Ammon's horn (tissue), 1 donor: ENCODE data around the gene RBPJ.
A peak's percentile ranks its signal among the peaks of the same experiment; 100 is the strongest.
"Not testable (repeated sequence)": the region's sequence is repeated elsewhere in the genome, so short reads cannot be mapped to it uniquely, and the experiment has no call there.

Experiments
- DNase-seq: peaks from one replicate; pipeline ENCODE4 v3.0.0-alpha.2; 2016; ENCODE audit warnings: low spot score

Gene RBPJ

DNA sequence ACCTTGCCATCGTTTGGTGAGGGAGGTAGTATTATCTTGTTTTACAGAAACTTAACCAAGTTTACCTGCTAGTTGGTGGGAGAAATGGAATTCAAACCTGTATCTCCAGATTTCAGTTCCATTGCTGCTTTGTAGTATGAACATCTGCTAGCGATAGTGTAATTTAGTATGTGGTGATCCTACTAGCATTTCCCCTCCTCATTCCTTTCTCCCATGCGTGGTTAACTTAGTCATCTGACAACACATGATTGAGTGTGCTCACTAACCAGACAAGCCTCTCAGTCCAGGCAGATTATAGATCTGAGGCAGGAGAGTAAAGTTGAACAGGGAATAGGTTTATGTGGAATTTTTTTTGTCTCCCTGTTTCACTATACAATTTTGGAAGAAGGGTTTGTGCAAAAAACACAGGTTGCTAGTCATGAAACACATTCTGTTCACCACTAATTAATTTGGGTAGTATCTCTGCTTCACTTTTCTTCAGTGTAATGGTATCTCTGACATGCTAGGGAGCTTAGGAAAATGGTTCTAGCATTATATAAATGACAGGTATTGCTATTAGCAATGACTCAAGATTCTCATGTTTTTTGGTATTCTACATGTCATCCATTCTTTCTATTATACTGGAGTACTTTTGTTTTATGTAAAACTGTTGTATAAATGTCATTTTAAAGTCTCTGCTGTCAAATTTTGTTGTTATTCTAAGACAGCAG, 21.7 kb downstream of the RBPJ start:
- DNase-seq, result peak; percentile 47

DNA sequence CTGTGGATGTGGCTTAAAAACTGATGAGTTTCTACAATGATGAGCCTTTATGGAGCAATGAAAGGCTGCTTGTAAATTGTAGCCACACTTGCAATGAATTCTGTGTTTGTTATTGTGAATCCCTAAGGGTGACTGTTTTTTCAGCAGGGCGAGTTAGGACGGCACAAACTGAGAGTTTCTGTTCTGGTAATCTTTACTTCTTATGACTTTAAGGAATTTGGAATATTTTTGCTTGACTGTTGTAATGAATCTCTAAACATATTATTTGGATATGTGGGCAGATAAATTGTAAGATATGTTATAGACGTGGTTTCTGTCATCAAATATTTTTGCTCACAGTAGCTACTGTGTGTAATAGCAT, 22.2 kb downstream of the RBPJ start:
- peak; percentile 80 for DNase-seq

DNA sequence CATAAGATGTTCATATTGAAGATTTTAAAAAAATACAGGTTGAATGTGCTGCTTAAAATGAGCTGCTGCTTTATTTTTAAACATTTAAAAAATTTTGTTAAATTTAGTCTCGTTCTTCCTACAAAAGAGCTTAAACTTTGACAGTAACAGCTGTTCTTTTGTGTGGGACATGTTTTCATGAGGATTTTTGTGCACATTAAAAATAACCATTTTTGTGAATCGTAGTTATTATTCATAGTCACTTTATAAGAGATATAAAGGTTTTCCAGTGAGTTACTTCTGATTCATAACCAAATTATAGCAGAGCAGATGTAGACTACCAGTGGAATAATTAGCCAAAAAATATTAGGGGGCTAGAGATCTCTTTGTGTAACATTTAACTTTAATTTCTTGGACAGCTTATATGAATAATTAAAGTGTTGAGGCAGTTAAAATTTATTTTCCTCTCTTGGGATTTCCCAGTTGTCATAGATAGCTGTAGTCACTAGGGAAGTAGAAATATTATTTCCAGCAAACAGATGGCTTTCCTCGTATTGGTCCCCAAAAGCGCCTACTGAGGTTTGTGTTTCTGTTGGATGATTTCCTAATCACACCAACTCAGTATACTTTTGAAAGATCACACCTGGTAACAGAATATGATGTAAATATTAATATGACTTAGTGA, 24.2 kb downstream of the RBPJ start:
- DNase-seq, result no peak

DNA sequence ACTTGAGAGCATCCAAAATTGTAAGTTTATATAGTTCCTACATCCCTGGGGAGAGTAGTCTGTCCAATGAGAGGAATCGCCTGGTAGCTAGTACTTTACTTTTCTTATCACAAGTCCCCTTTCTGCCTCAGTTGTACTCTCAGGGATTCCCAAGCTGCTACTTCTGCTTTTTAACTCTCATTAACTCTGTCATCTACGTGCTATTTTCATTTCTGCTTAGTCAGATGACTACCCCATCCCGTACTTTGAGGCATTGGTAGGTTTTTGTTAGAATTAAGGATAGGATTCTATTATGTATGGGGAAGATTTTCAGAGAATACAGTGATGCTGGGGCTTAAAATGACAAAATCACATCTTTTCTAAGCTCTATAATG, 24.7 kb downstream of the RBPJ start:
- DNase-seq, result no peak

GRCh38 chr4:26346203-26346620, 25.4 kb downstream of the RBPJ start:
- peak; percentile 55 for DNase-seq

- no peak for DNase-seq
These were observed 28.7 kb downstream of the RBPJ start for GRCh38 chr4:26349496-26349895.

- DNase-seq, result no peak
These were observed 30.9 kb downstream of the RBPJ start for GRCh38 chr4:26351685-26352084.

- DNase-seq, result no peak
These were observed 33.7 kb downstream of the RBPJ start for GRCh38 chr4:26354491-26354890.

- DNase-seq, result no peak
These were observed 34.7 kb downstream of the RBPJ start for GRCh38 chr4:26355392-26356052.

- peak; percentile 45 for DNase-seq
These were observed 35.3 kb downstream of the RBPJ start for GRCh38 chr4:26356081-26356501.

GRCh38 chr4:26359521-26359920, 38.7 kb downstream of the RBPJ start:
- DNase-seq, result not testable (repeated sequence)

DNA sequence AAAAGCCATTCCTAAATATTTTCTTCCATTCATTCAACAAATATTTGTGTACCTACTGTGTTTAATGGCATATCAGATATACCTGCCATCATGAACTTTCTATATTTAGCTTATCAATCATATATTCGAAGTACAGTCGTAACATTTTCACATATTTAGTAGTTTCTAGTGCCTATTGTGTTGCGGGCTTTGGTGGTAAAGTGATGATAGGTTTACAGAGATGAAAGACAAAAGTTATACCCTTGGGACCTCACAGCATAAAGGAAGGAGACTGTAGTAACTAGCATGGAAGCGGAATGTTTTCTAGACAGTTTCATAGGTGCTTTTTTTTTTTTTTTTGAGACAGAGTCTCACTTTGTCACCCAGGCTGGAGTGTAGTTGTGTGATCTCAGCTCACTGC, 39.5 kb downstream of the RBPJ start:
- no peak for DNase-seq

- no peak for DNase-seq
These were observed 40.0 kb downstream of the RBPJ start for GRCh38 chr4:26360864-26361263.

DNA sequence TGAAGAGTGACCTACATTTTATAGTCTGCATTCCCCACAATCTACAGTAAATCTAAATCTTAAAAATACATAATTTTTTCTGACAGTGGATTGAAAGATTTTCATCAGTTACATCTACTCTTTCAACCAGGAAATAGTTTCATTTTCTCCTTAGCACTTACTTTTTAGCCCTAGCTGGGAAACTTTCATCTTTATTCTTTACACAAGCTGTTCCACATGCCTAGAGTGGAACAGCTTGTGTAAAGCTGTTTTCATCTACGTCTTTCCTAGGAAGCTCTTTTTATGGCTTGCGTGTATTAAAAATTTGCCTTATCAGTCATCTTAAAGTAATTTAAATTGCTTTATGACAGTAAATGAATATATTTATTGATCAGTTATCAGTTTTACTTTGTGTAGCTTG, 40.5 kb downstream of the RBPJ start:
- DNase-seq, result no peak

DNA sequence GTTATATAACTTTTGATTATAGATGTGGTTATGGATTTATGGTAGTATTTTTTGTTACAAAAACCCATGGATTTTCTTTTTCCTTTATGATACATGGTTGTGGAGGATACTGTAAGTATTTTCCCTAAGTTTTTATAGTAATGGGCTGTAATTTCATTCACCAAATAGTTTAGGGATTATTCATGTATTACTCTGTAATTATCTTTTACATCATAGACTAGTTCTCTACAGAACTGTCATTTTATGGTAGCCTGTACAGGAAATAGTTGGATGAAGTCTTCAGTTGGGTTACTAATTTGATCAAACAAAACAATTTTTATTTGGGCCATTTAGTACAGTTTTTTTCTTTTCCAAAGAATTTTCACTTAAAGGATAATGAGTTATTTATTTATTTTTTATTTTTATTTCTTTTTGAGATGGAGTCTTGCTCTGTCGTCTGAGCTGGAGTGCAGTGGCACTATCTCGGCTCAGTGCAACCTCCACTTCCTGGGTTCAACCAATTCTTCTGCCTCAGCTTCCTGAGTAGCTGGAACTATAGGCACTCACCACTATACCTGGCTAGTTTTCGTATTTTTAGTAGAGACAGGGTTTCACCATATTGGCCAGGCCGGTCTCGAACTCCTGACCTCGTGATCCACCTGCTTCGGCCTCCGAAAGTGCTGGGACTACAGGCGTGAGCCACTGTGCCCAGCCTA, 42.1 kb downstream of the RBPJ start:
- no peak for DNase-seq

DNA sequence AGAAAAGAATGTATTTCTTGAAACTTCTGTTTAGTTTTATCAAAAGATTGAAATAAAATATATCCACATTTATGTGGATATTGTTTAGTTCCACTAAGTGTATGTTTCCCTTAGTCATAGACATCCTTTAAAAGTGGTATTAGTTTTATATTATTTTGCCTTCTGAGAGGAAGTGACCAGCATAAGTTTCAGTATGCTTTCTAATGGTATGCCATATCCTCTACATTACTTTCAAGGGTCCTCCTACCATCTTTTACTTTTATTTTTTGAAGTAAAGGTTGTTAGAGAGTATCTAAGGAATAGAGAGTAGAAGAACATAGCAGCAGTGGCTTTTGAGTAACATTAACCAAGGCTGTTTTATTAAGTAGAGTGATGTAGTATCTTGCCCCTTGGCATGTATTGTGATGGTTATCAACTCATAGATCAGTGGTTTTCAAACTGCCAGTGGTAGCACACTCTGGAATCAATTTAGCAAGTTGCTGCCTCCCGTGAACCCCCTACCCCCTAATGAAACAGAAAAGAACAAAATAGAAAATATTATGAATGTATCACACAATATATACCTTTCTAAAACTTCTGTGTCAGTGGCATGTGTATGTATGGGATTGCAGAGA, 44.8 kb downstream of the RBPJ start:
- no peak for DNase-seq

DNA sequence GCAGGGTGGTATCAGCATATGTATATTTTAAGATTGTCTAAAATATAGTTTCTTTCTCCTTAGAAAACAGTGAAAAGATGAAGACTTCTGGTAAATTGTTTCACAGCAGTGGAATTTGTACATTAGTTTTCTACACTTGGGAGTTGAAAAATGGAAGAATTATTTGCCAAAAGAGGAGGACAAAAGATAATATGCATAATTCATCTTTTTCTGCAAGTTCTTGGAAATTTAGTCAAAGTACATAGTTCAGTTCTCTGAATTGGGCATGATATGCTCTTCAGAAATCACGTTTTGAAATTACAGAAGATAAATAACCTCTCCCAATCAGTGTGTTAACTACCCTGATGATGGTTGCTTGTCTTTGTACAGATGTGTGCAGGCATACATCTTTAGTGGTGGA, 47.0 kb downstream of the RBPJ start:
- no peak for DNase-seq

DNA sequence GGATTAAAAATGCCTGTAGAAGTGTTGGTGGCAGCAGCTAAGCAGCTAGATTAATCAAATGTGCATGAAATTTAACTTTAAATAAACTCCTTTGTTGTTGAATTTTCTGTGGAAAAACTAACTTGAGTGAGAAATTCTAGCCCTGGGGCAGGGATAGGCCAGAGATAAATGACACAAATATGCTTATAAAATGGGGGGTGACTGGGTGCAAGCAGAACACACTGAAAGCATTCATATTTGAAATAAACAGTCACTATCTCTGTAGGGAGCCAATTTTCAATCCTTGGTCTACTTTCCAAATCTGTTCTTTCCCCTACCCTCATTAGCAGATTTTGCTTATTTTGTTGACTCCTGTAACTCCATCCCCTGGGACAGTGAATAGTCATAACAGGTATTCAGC, 47.9 kb downstream of the RBPJ start:
- DNase-seq, result no peak

GRCh38 chr4:26369132-26369531, 48.3 kb downstream of the RBPJ start:
- DNase-seq, result no peak

- DNase-seq, result no peak
These were observed 48.8 kb downstream of the RBPJ start for GRCh38 chr4:26369581-26369980.

- DNase-seq, result no peak
These were observed 51.3 kb downstream of the RBPJ start for GRCh38 chr4:26372076-26372475.

GRCh38 chr4:26372525-26373172, 51.8 kb downstream of the RBPJ start:
- peak; percentile 50 for DNase-seq
